ENCODE data around the gene RSPO3.

DNA sequence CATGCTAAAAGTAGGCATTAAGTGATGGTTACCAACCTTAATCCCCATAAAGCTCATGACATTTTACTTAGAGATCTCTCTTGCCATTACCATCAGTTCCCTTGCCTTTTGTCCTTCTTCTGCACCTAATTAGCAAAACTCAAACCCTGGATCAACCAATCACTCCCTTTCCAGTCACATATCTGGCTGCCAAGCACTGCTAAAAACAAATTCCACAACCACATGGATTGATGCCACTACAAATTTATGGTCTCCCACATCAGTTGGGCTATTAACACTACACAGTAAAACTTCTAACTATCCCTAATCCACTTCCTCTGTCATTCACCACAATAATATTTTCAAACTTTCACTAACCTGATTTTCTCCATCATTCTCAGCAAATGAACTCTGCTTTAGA, 93.9 kb downstream of the RSPO3 start:
- TF ChIP-seq SMC3 (IDR thresholded peaks at IDR 0.05; ENCODE audit: low read length) (no peak), TCF7L2 (IDR thresholded peaks at IDR 0.05; ENCODE audit: low read depth, low read length) (no peak), ZNF839 (CRISPR knock-in tag; IDR thresholded peaks at IDR 0.05; ENCODE audit: borderline replicate concordance) (no peak), ZNF776 (CRISPR knock-in tag; IDR thresholded peaks at IDR 0.05) (no peak), CAMTA2 (CRISPR knock-in tag; IDR thresholded peaks at IDR 0.05; ENCODE audit: borderline replicate concordance) (no peak), RFX5 (IDR thresholded peaks at IDR 0.05; ENCODE audit: low read depth, low read length) (no peak), CCDC6 (CRISPR knock-in tag; IDR thresholded peaks at IDR 0.05) (no peak), HNRNPL (IDR thresholded peaks at IDR 0.05; ENCODE audit: low read depth, low read length) (no peak), PHB2 (IDR thresholded peaks at IDR 0.05; ENCODE audit: partially characterized antibody) (no peak), RNF2 (conservative IDR thresholded peaks at IDR 0.05; ENCODE audit: low read depth) (no peak)
- TF ChIP-seq, protein P1, sequence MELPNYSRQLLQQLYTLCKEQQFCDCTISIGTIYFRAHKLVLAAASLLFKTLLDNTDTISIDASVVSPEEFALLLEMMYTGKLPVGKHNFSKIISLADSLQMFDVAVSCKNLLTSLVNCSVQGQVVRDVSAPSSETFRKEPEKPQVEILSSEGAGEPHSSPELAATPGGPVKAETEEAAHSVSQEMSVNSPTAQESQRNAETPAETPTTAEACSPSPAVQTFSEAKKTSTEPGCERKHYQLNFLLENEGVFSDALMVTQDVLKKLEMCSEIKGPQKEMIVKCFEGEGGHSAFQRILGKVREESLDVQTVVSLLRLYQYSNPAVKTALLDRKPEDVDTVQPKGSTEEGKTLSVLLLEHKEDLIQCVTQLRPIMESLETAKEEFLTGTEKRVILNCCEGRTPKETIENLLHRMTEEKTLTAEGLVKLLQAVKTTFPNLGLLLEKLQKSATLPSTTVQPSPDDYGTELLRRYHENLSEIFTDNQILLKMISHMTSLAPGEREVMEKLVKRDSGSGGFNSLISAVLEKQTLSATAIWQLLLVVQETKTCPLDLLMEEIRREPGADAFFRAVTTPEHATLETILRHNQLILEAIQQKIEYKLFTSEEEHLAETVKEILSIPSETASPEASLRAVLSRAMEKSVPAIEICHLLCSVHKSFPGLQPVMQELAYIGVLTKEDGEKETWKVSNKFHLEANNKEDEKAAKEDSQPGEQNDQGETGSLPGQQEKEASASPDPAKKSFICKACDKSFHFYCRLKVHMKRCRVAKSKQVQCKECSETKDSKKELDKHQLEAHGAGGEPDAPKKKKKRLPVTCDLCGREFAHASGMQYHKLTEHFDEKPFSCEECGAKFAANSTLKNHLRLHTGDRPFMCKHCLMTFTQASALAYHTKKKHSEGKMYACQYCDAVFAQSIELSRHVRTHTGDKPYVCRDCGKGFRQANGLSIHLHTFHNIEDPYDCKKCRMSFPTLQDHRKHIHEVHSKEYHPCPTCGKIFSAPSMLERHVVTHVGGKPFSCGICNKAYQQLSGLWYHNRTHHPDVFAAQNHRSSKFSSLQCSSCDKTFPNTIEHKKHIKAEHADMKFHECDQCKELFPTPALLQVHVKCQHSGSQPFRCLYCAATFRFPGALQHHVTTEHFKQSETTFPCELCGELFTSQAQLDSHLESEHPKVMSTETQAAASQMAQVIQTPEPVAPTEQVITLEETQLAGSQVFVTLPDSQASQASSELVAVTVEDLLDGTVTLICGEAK (IDR thresholded peaks at IDR 0.05), result no peak
- TF ChIP-seq, protein P1 (CRISPR knock-in tag; IDR thresholded peaks at IDR 0.05), result no peak

Measured in HepG2 (cell line).